HEK293 (cell line): ENCODE results near the gene RRP1.

Source experiments
- CTCF ChIA-PET: fragments of 350-600 bp; formaldehyde crosslinking; extraction: SDS; loops from one replicate; lab custom pipeline; 2021; ENCODE audit warnings: antibody characterized with exemption; lab: Yijun Ruan, JAX
- POLR2A ChIA-PET: fragments of 300-600 bp; formaldehyde crosslinking; extraction: SDS; loops from one replicate; lab custom pipeline; 2020; ENCODE audit warnings: antibody characterized with exemption, inconsistent platforms; lab: Yijun Ruan, JAX
- H3K27ac ChIP-seq: fragments of 200-500 bp; sonication (Bioruptor generic); 2 replicates; pipeline ENCODE4 v1.5.1; 2014; ENCODE audit warnings: low read depth, low read length, control low read depth, inconsistent platforms; ENCODE audit errors: extremely low read depth
- H3K36me3 ChIP-seq, 2 experiments: fragments of 200-500 bp in 1 of 2; sonication (Bioruptor generic) in 1 of 2; 1 replicate in 1 of 2; 2 replicates in 1 of 2; pipeline ENCODE4 v1.5.1; 2014 to 2017; ENCODE audit warnings: inconsistent platforms in 2 of 2, low read length in 2 of 2; ENCODE audit not compliant: control insufficient read depth in 2 of 2, insufficient read depth in 1 of 2
- H3K4me1 ChIP-seq: fragments of 200-500 bp; sonication (Bioruptor generic); 2 replicates; pipeline ENCODE4 v1.5.1; 2014; ENCODE audit warnings: mild to moderate bottlenecking, low read length, inconsistent platforms; ENCODE audit not compliant: control insufficient read depth, insufficient read depth
- H3K4me3 ChIP-seq: 2 replicates; pipeline ENCODE4 v1.5.1; 2011; ENCODE audit warnings: low read depth, mild to moderate bottlenecking, control low read depth, low read length, moderate library complexity
- H3K9me3 ChIP-seq: fragments of 200-500 bp; sonication (Bioruptor generic); 2 replicates; pipeline ENCODE4 v1.5.1; 2014; ENCODE audit warnings: low read depth, low read length, inconsistent platforms; ENCODE audit not compliant: control insufficient read depth, insufficient read depth
- EGR2 ChIP-seq: fragments of 450-650 bp; formaldehyde crosslinking; IDR thresholded peaks from 2 replicates; pipeline ENCODE4 v1.5.1; 2016; ENCODE audit warnings: low read depth, missing biosample characterization, missing genetic modification characterization
- FEZF1 ChIP-seq: fragments of 450-650 bp; formaldehyde crosslinking; IDR thresholded peaks from 2 replicates; pipeline ENCODE4 v1.5.1; 2016; ENCODE audit warnings: missing biosample characterization, missing genetic modification characterization
- GLIS1 ChIP-seq: fragments of 450-650 bp; formaldehyde crosslinking; IDR thresholded peaks from 2 replicates; pipeline ENCODE4 v1.5.1; 2016; ENCODE audit warnings: missing biosample characterization, missing genetic modification characterization
- MYNN ChIP-seq: fragments of 450-650 bp; formaldehyde crosslinking; IDR thresholded peaks from 2 replicates; pipeline ENCODE4 v1.5.1; 2016; ENCODE audit warnings: missing biosample characterization, missing genetic modification characterization, borderline replicate concordance
- OSR2 ChIP-seq: fragments of 450-650 bp; formaldehyde crosslinking; IDR thresholded peaks from 2 replicates; pipeline ENCODE4 v1.5.1; 2016; ENCODE audit warnings: missing biosample characterization, missing genetic modification characterization
- PRDM10 ChIP-seq: fragments of 450-650 bp; formaldehyde crosslinking; IDR thresholded peaks from 2 replicates; pipeline ENCODE4 v1.5.1; 2016; ENCODE audit warnings: missing biosample characterization, missing genetic modification characterization
- SP2 ChIP-seq: fragments of 450-650 bp; formaldehyde crosslinking; IDR thresholded peaks from 2 replicates; pipeline ENCODE4 v1.5.1; 2016; ENCODE audit warnings: missing biosample characterization, missing genetic modification characterization
- WT1 ChIP-seq: fragments of 450-650 bp; formaldehyde crosslinking; IDR thresholded peaks from 2 replicates; pipeline ENCODE4 v1.5.1; 2016; ENCODE audit warnings: missing biosample characterization, missing genetic modification characterization
- ZBTB48 ChIP-seq: fragments of 450-650 bp; formaldehyde crosslinking; IDR thresholded peaks from 2 replicates; pipeline ENCODE4 v1.5.1; 2016; ENCODE audit warnings: missing biosample characterization, missing genetic modification characterization
- ZIC2 ChIP-seq: fragments of 450-650 bp; formaldehyde crosslinking; IDR thresholded peaks from 2 replicates; pipeline ENCODE4 v1.5.1; 2016; ENCODE audit warnings: missing biosample characterization, missing genetic modification characterization
- ZNF10 ChIP-seq: fragments of 450-650 bp; formaldehyde crosslinking; IDR thresholded peaks from 2 replicates; pipeline ENCODE4 v1.5.1; 2017; ENCODE audit warnings: missing biosample characterization, missing genetic modification characterization
- ZNF138 ChIP-seq: fragments of 450-650 bp; formaldehyde crosslinking; IDR thresholded peaks from 2 replicates; pipeline ENCODE4 v1.5.1; 2016; ENCODE audit warnings: missing biosample characterization, missing genetic modification characterization, borderline replicate concordance
- ZNF140 ChIP-seq: fragments of 450-650 bp; formaldehyde crosslinking; IDR thresholded peaks from 2 replicates; pipeline ENCODE4 v1.5.1; 2016; ENCODE audit warnings: missing biosample characterization, missing genetic modification characterization
- ZNF16 ChIP-seq: fragments of 450-650 bp; formaldehyde crosslinking; IDR thresholded peaks from 2 replicates; pipeline ENCODE4 v1.5.1; 2016; ENCODE audit warnings: low read depth, missing biosample characterization, missing genetic modification characterization
- ZNF175 ChIP-seq: fragments of 450-650 bp; formaldehyde crosslinking; IDR thresholded peaks from 2 replicates; pipeline ENCODE4 v1.5.1; 2016; ENCODE audit warnings: missing biosample characterization, missing genetic modification characterization
- ZNF341 ChIP-seq: fragments of 450-650 bp; formaldehyde crosslinking; IDR thresholded peaks from 2 replicates; pipeline ENCODE4; 2016; ENCODE audit warnings: low read depth, missing biosample characterization, missing genetic modification characterization
- ZNF600 ChIP-seq: fragments of 450-650 bp; formaldehyde crosslinking; IDR thresholded peaks from 2 replicates; pipeline ENCODE4 v1.5.1; 2016; ENCODE audit warnings: missing biosample characterization, missing genetic modification characterization
- ZNF639 ChIP-seq: fragments of 450-650 bp; formaldehyde crosslinking; IDR thresholded peaks from 2 replicates; pipeline ENCODE4 v1.5.1; 2016; ENCODE audit warnings: missing biosample characterization, missing genetic modification characterization
- ZNF777 ChIP-seq: fragments of 450-650 bp; formaldehyde crosslinking; IDR thresholded peaks from 2 replicates; pipeline ENCODE4 v1.5.1; 2017; ENCODE audit warnings: missing biosample characterization, missing genetic modification characterization, borderline replicate concordance
- TF ChIP-seq, protein P1 (sequence below): fragments of 450-650 bp; formaldehyde crosslinking; IDR thresholded peaks from 2 replicates; pipeline ENCODE4 v1.5.1; 2017; ENCODE audit warnings: missing biosample characterization, missing genetic modification characterization
- TF ChIP-seq, protein P2 (sequence below): fragments of 450-650 bp; formaldehyde crosslinking; IDR thresholded peaks from 2 replicates; pipeline ENCODE4 v1.5.1; 2017; ENCODE audit warnings: missing biosample characterization, missing genetic modification characterization
- TF ChIP-seq, protein P3 (sequence below): fragments of 450-650 bp; formaldehyde crosslinking; conservative IDR thresholded peaks from 2 replicates; pipeline ENCODE4 v1.5.1; 2016; ENCODE audit warnings: low read depth, missing biosample characterization, missing genetic modification characterization

Gene RRP1

DNA sequence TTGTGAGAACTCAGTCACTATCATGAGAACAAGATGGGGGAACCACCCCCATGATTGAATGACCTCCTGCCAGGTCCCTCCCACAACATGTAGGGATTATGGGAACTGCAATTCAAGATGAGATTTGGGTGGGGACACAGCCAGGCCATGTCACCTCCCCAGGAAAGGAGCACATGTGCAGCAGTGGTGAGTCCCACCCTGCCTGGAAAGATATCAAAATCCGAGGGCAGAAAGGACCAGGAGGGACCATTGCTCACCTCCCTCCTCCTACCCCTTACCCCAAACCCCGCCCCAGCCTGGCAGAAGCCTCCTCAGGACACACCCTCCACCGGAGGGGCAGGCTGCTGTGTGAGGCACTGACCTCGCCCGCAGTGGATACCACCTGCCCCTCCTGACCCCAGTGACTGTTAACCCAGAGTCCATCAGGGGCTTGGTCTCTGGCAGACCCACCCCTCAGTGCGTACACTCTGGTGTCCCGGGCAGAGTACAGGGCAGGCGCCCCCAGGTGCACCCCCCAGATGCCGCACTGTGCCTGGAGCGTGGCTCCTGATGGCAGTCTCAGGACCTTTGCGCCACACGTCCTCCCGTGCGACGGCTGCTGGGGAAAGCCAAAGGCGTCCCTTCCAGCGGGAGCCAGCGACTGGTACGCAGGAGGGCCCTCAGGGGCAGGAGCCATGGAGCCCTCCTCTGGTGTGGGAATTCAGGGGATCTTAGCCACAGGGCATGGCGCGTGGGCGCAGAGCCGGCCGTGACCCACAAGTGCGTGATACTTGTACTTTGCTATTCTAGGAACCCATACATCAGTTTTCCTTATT lies 49.5 kb upstream of the RRP1 start (continued):
- TF ChIP-seq PRDM10 (tag by site-specific recombination): peak; percentile 47; the same call in 1 of the 2 replicates
- TF ChIP-seq, all 188 proteins: peak for 11

DNA sequence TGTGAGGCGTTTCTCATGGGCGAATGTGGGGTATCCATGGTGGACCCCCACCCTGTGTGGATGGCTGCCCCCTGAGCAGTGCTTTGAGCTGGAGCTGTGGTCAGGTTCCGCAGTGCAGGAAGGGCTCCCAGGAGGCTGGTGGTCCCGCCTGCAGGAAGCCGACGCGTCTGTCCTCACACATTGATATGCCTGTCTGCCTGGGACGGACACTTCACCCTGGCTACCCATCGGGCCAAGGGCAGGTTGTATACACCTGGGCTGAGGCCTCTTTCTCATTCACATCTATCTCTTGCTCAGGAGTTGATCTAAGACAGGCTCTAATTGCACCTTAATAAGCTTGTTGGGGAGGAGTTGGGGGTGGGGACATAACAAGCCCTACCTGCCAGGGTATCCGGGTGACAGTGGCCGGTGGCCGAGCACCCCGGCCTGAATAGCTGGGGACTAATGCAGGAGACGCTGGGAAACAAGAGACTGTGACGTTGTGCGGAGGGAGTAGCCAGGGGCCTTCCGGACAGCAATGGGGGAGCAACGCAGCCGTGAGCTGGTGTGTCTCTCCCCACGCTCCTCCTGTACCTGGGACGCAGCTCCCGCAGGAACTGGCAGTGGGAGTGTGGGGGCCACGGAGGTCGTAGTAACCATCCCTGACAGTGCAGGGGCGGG lies 48.8 kb upstream of the RRP1 start:
- ChIA-PET POLR2A (interaction anchor here (1.0 to 1.2 kb wide), 2 partner anchors 12 to 21 kb away, joined by 5 to 12 read pairs; no protein-coding TSS in a partner anchor), CTCF (interaction anchor here (0.7 to 1.3 kb wide), 2 partner anchors 11 to 80 kb away, joined by 3 to 4 read pairs; no protein-coding TSS in a partner anchor)
- Histone ChIP-seq H3K9me3 (no peaks in the 10 kb centered on the region), H3K4me3 (no peak overlapping the region), H3K4me1 (no peaks in the 10 kb centered on the region), H3K36me3 (peaks cover 12 to 37% of the 10 kb centered on the region in 2 experiments), H3K27ac (no peak overlapping the region)
- TF ChIP-seq, protein P1, sequence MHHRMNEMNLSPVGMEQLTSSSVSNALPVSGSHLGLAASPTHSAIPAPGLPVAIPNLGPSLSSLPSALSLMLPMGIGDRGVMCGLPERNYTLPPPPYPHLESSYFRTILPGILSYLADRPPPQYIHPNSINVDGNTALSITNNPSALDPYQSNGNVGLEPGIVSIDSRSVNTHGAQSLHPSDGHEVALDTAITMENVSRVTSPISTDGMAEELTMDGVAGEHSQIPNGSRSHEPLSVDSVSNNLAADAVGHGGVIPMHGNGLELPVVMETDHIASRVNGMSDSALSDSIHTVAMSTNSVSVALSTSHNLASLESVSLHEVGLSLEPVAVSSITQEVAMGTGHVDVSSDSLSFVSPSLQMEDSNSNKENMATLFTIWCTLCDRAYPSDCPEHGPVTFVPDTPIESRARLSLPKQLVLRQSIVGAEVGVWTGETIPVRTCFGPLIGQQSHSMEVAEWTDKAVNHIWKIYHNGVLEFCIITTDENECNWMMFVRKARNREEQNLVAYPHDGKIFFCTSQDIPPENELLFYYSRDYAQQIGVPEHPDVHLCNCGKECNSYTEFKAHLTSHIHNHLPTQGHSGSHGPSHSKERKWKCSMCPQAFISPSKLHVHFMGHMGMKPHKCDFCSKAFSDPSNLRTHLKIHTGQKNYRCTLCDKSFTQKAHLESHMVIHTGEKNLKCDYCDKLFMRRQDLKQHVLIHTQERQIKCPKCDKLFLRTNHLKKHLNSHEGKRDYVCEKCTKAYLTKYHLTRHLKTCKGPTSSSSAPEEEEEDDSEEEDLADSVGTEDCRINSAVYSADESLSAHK (tag by site-specific recombination): no peak
- TF ChIP-seq ZNF140 (tag by site-specific recombination) (no peak), GLIS1 (tag by site-specific recombination) (peak; percentile 65; the same call in 1 of the 2 replicates), ZNF639 (no peak), ZNF341 (peak; percentile 73), ZNF777 (tag by site-specific recombination) (no peak), ZNF175 (tag by site-specific recombination) (no peak), ZNF10 (tag by site-specific recombination) (no peak), FEZF1 (no peak), ZNF600 (peak; percentile 53), MYNN (tag by site-specific recombination) (no peak), ZNF16 (no peak), EGR2 (tag by site-specific recombination) (peak; percentile 23; the same call in 1 of the 2 replicates), WT1 (tag by site-specific recombination) (peak; percentile 52), OSR2 (tag by site-specific recombination) (peak; percentile 29; the same call in 1 of the 2 replicates), ZIC2 (tag by site-specific recombination) (no peak), SP2 (peak; percentile 20), ZNF138 (tag by site-specific recombination) (no peak), ZBTB48 (no peak)
- TF ChIP-seq, protein P2, sequence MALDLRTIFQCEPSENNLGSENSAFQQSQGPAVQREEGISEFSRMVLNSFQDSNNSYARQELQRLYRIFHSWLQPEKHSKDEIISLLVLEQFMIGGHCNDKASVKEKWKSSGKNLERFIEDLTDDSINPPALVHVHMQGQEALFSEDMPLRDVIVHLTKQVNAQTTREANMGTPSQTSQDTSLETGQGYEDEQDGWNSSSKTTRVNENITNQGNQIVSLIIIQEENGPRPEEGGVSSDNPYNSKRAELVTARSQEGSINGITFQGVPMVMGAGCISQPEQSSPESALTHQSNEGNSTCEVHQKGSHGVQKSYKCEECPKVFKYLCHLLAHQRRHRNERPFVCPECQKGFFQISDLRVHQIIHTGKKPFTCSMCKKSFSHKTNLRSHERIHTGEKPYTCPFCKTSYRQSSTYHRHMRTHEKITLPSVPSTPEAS (tag by site-specific recombination): no peak
- TF ChIP-seq, protein P3, sequence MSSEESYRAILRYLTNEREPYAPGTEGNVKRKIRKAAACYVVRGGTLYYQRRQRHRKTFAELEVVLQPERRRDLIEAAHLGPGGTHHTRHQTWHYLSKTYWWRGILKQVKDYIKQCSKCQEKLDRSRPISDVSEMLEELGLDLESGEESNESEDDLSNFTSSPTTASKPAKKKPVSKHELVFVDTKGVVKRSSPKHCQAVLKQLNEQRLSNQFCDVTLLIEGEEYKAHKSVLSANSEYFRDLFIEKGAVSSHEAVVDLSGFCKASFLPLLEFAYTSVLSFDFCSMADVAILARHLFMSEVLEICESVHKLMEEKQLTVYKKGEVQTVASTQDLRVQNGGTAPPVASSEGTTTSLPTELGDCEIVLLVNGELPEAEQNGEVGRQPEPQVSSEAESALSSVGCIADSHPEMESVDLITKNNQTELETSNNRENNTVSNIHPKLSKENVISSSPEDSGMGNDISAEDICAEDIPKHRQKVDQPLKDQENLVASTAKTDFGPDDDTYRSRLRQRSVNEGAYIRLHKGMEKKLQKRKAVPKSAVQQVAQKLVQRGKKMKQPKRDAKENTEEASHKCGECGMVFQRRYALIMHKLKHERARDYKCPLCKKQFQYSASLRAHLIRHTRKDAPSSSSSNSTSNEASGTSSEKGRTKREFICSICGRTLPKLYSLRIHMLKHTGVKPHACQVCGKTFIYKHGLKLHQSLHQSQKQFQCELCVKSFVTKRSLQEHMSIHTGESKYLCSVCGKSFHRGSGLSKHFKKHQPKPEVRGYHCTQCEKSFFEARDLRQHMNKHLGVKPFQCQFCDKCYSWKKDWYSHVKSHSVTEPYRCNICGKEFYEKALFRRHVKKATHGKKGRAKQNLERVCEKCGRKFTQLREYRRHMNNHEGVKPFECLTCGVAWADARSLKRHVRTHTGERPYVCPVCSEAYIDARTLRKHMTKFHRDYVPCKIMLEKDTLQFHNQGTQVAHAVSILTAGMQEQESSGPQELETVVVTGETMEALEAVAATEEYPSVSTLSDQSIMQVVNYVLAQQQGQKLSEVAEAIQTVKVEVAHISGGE (tag by site-specific recombination): no peak; the same call in none of the 2 replicates
